HepG2 (cell line): ENCODE data around the gene BAHCC1. TPM values are rescaled to one million over a fixed set of nuclear protein-coding genes. Genes with fewer than 3 reads are reported as not detected.
A peak's percentile ranks its signal among the peaks of the same experiment; 100 is the strongest.

ENCODE experiments used
- AGO2 ChIP-seq: fragments of 200-400 bp; formaldehyde crosslinking; optimal IDR thresholded peaks from 2 replicates; pipeline ENCODE3; 2017; ENCODE audit warnings: mild to moderate bottlenecking, low read depth, low read length, moderate library complexity
- HES4 ChIP-seq: sonication (generic); formaldehyde crosslinking; IDR thresholded peaks from 2 replicates; pipeline ENCODE4 v1.9.0; 2021; ENCODE audit warnings: mild to moderate bottlenecking, missing genetic modification reagents, borderline replicate concordance
- IRX3 ChIP-seq: sonication (generic); formaldehyde crosslinking; IDR thresholded peaks from 2 replicates; pipeline ENCODE4 v1.8.1; 2023; ENCODE audit warnings: mild to moderate bottlenecking, low read depth, missing genetic modification reagents, borderline replicate concordance
- JUND ChIP-seq: sonication (generic); formaldehyde crosslinking; IDR thresholded peaks from 2 replicates; pipeline ENCODE4 v1.8.0; 2022; ENCODE audit warnings: mild to moderate bottlenecking, missing genetic modification reagents
- MAFF ChIP-seq: IDR thresholded peaks from 2 replicates; pipeline ENCODE4 v1.6.1; 2011; ENCODE audit warnings: low read depth, low read length, improper control_type of control experiment
- POLR2AphosphoS2 ChIP-seq: IDR thresholded peaks from 2 replicates; pipeline ENCODE4 v1.6.1; 2011; ENCODE audit warnings: low read depth, low read length, improper control_type of control experiment
- TEAD3 ChIP-seq: optimal IDR thresholded peaks from 2 replicates; pipeline ENCODE3; 2016; ENCODE audit warnings: borderline replicate concordance
- ZNF441 ChIP-seq: sonication (generic); formaldehyde crosslinking; IDR thresholded peaks from 2 replicates; pipeline ENCODE4 v1.7.0; 2021; ENCODE audit warnings: missing genetic modification reagents, borderline replicate concordance
- ZNF552 ChIP-seq: sonication (generic); formaldehyde crosslinking; IDR thresholded peaks from 2 replicates; pipeline ENCODE4 v1.9.0; 2022; ENCODE audit warnings: missing genetic modification reagents, mild to moderate bottlenecking, borderline replicate concordance
- ZNF709 ChIP-seq: sonication (generic); formaldehyde crosslinking; IDR thresholded peaks from 2 replicates; pipeline ENCODE4 v1.5.0; 2020; ENCODE audit warnings: mild to moderate bottlenecking, missing genetic modification reagents
- ZNF770 ChIP-seq: sonication (generic); formaldehyde crosslinking; IDR thresholded peaks from 2 replicates; pipeline ENCODE4 v1.5.0; 2020; ENCODE audit warnings: mild to moderate bottlenecking, missing genetic modification reagents
- ZNF83 ChIP-seq: sonication (generic); formaldehyde crosslinking; IDR thresholded peaks from 2 replicates; pipeline ENCODE4 v1.4.0; 2020; ENCODE audit warnings: missing genetic modification reagents, mild to moderate bottlenecking, borderline replicate concordance
- ZNF839 ChIP-seq: sonication (generic); formaldehyde crosslinking; IDR thresholded peaks from 2 replicates; pipeline ENCODE4 v1.4.0; 2020; ENCODE audit warnings: missing genetic modification reagents, mild to moderate bottlenecking, borderline replicate concordance
- polyA plus RNA-seq, 8 experiments: library from polyadenylated mRNA; depleted of rRNA in 3 of 8; stranded (reverse) in 7 of 8; unstranded in 1 of 8; fragments of >200 nt; fragmentation: Illumina TruSeq in 4 of 8; extraction: Trizol in 4 of 8; gene quantifications; 2 replicates each; pipeline versions ENCODE4 v1.2.1 to v1.2.3, GENCODE V29; 2011 to 2016; ENCODE audit warnings: low read depth in 4 of 8, missing spikeins in 1 of 8, mixed read lengths in 1 of 8; ENCODE audit not compliant: insufficient read depth in 1 of 8
- total RNA-seq, 5 experiments: library from RNA; depleted of rRNA; stranded (reverse); fragments of >200 nt; fragmentation: Illumina TruSeq; extraction: Trizol; gene quantifications; 2 replicates each; pipeline ENCODE4 v1.2.3, GENCODE V29; 2016; ENCODE audit warnings: low read depth in 1 of 5
- TF ChIP-seq, protein P1 (sequence below), 2 experiments: sonication (generic) in 1 of 2; formaldehyde crosslinking in 1 of 2; IDR thresholded peaks; 2 replicates each; pipeline versions ENCODE4 v1.4.0 to v1.6.1; 2016 to 2020; ENCODE audit warnings: borderline replicate concordance in 1 of 2, low read depth in 1 of 2, mild to moderate bottlenecking in 1 of 2, missing genetic modification reagents in 1 of 2
- TF ChIP-seq, protein P2 (sequence below): sonication (generic); formaldehyde crosslinking; IDR thresholded peaks from 2 replicates; pipeline ENCODE4 v1.4.0; 2020; ENCODE audit warnings: mild to moderate bottlenecking, missing genetic modification reagents
- TF ChIP-seq, protein P3 (sequence below): sonication (generic); formaldehyde crosslinking; IDR thresholded peaks from 2 replicates; pipeline ENCODE4 v1.5.0; 2020; ENCODE audit warnings: missing genetic modification reagents, mild to moderate bottlenecking, borderline replicate concordance

Gene BAHCC1
- total and polyA plus RNA-seq, 2 of the 13 experiments (the other 11 are each of a cell fraction or from before 2014, with no cell fraction given) = 1.4 to 1.7 TPM

GRCh38 chr17:81388612-81389367 is 6.5 kb upstream of the BAHCC1 start (continued):
- TF ChIP-seq, protein P1, sequence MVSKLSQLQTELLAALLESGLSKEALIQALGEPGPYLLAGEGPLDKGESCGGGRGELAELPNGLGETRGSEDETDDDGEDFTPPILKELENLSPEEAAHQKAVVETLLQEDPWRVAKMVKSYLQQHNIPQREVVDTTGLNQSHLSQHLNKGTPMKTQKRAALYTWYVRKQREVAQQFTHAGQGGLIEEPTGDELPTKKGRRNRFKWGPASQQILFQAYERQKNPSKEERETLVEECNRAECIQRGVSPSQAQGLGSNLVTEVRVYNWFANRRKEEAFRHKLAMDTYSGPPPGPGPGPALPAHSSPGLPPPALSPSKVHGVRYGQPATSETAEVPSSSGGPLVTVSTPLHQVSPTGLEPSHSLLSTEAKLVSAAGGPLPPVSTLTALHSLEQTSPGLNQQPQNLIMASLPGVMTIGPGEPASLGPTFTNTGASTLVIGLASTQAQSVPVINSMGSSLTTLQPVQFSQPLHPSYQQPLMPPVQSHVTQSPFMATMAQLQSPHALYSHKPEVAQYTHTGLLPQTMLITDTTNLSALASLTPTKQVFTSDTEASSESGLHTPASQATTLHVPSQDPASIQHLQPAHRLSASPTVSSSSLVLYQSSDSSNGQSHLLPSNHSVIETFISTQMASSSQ (IDR thresholded peaks at IDR 0.05; ENCODE audit: low read depth) = no peak
- TF ChIP-seq, protein P1 (CRISPR knock-in tag; IDR thresholded peaks at IDR 0.05; ENCODE audit: borderline replicate concordance) = no peak
- TF ChIP-seq HES4 (CRISPR knock-in tag) = no peak
- TF ChIP-seq ZNF83 (CRISPR knock-in tag) = no peak
- no peak for TF ChIP-seq POLR2AphosphoS2
- no peak for TF ChIP-seq ZNF552 (CRISPR knock-in tag)
- no peak for TF ChIP-seq ZNF441 (CRISPR knock-in tag)
- no peak for TF ChIP-seq ZNF839 (CRISPR knock-in tag)
- TF ChIP-seq ZNF770 = no peak
- TF ChIP-seq JUND (CRISPR knock-in tag) = no peak
- TF ChIP-seq, protein P2, sequence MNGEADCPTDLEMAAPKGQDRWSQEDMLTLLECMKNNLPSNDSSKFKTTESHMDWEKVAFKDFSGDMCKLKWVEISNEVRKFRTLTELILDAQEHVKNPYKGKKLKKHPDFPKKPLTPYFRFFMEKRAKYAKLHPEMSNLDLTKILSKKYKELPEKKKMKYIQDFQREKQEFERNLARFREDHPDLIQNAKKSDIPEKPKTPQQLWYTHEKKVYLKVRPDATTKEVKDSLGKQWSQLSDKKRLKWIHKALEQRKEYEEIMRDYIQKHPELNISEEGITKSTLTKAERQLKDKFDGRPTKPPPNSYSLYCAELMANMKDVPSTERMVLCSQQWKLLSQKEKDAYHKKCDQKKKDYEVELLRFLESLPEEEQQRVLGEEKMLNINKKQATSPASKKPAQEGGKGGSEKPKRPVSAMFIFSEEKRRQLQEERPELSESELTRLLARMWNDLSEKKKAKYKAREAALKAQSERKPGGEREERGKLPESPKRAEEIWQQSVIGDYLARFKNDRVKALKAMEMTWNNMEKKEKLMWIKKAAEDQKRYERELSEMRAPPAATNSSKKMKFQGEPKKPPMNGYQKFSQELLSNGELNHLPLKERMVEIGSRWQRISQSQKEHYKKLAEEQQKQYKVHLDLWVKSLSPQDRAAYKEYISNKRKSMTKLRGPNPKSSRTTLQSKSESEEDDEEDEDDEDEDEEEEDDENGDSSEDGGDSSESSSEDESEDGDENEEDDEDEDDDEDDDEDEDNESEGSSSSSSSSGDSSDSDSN = peak; percentile 68
- no peak for TF ChIP-seq IRX3 (CRISPR knock-in tag)
- TF ChIP-seq ZNF709 = no peak
- TF ChIP-seq TEAD3 = peak; percentile 13
- peak; percentile 97 for TF ChIP-seq AGO2
- no peak for TF ChIP-seq MAFF
- TF ChIP-seq, protein P3, sequence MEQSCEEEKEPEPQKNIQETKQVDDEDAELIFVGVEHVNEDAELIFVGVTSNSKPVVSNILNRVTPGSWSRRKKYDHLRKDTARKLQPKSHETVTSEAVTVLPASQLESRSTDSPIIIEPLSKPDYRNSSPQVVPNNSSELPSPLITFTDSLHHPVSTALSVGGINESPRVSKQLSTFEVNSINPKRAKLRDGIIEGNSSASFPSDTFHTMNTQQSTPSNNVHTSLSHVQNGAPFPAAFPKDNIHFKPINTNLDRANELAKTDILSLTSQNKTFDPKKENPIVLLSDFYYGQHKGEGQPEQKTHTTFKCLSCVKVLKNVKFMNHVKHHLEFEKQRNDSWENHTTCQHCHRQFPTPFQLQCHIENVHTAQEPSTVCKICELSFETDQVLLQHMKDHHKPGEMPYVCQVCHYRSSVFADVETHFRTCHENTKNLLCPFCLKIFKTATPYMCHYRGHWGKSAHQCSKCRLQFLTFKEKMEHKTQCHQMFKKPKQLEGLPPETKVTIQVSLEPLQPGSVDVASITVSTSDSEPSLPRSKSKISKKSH (CRISPR knock-in tag) = peak; percentile 21; the same call in 1 of the 2 replicates
